IPS-20b (cell line): ENCODE data around the gene EIF3D.

Experiments used
- H3K27ac ChIP-seq: one replicate; pipeline ENCODE4 v1.5.1; 2013; ENCODE audit warnings: low read length
- H3K27me3 ChIP-seq: 2 replicates; pipeline ENCODE4 v1.6.1; 2013; ENCODE audit warnings: mild to moderate bottlenecking, low read length, inconsistent platforms; ENCODE audit not compliant: insufficient read depth
- H3K36me3 ChIP-seq: 2 replicates; pipeline ENCODE4 v1.6.1; 2013; ENCODE audit warnings: low read depth, mild to moderate bottlenecking, inconsistent platforms, low read length, moderate library complexity; ENCODE audit not compliant: insufficient read depth
- H3K4me1 ChIP-seq: 2 replicates; pipeline ENCODE4 v1.6.1; 2013; ENCODE audit warnings: mild to moderate bottlenecking, control low read depth, inconsistent platforms, low read length, moderate library complexity; ENCODE audit not compliant: insufficient read depth
- H3K4me3 ChIP-seq: 2 replicates; pipeline ENCODE4 v1.5.1; 2013; ENCODE audit warnings: mild to moderate bottlenecking, low read length, inconsistent platforms
- H3K9ac ChIP-seq: 2 replicates; pipeline ENCODE4 v1.6.1; 2013; ENCODE audit warnings: low read depth, mild to moderate bottlenecking, inconsistent platforms, low read length, moderate library complexity
- H3K9me3 ChIP-seq: 2 replicates; pipeline ENCODE4 v1.6.1; 2013; ENCODE audit warnings: mild to moderate bottlenecking, low read depth, low read length, inconsistent platforms; ENCODE audit not compliant: insufficient read depth

Gene EIF3D, protein sequence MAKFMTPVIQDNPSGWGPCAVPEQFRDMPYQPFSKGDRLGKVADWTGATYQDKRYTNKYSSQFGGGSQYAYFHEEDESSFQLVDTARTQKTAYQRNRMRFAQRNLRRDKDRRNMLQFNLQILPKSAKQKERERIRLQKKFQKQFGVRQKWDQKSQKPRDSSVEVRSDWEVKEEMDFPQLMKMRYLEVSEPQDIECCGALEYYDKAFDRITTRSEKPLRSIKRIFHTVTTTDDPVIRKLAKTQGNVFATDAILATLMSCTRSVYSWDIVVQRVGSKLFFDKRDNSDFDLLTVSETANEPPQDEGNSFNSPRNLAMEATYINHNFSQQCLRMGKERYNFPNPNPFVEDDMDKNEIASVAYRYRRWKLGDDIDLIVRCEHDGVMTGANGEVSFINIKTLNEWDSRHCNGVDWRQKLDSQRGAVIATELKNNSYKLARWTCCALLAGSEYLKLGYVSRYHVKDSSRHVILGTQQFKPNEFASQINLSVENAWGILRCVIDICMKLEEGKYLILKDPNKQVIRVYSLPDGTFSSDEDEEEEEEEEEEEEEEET

GRCh38 chr22:36528795-36529751, at the start of gene EIF3D:
TSS of gene EIF3D (minus strand) at chr22:36529166. CDS start at chr22:36526121, 3,045 bp downstream.
- no peaks in the 10 kb centered on the region for H3K27me3 ChIP-seq
- peaks cover 33% of the 10 kb centered on the region for H3K36me3 ChIP-seq
- H3K4me1 ChIP-seq: peaks cover 4% of the 10 kb centered on the region; the same call in 1 of the 2 replicates
- H3K9ac ChIP-seq: peak within 1 kb of the TSS; percentile 99
- peak within 1 kb of the TSS; percentile 99 for H3K4me3 ChIP-seq
- no peaks in the 10 kb centered on the region for H3K9me3 ChIP-seq
- H3K27ac ChIP-seq: peak within 1 kb of the TSS; percentile 96

- no peak overlapping the region for H3K9ac ChIP-seq
These were observed 49.7 kb upstream of the EIF3D start for GRCh38 chr22:36578619-36579018.

GRCh38 chr22:36577019-36577418, 48.1 kb upstream of the EIF3D start:
- no peak overlapping the region for H3K9ac ChIP-seq
- H3K9me3 ChIP-seq: no peaks in the 10 kb centered on the region
- no peak overlapping the region for H3K27ac ChIP-seq
- H3K36me3 ChIP-seq: no peaks in the 10 kb centered on the region
- no peaks in the 10 kb centered on the region for H3K27me3 ChIP-seq
- H3K4me3 ChIP-seq: no peak overlapping the region
- H3K4me1 ChIP-seq: no peaks in the 10 kb centered on the region

More at GRCh38 chr22:36578619-36579018, 49.7 kb upstream of the EIF3D start:
- no peak overlapping the region for H3K4me3 ChIP-seq
- no peak overlapping the region for H3K27ac ChIP-seq
- H3K4me1 ChIP-seq: no peaks in the 10 kb centered on the region
- no peaks in the 10 kb centered on the region for H3K36me3 ChIP-seq
- no peaks in the 10 kb centered on the region for H3K27me3 ChIP-seq
- H3K9me3 ChIP-seq: no peaks in the 10 kb centered on the region

- Histone ChIP-seq H3K4me3 (no peak overlapping the region), H3K4me1 (no peaks in the 10 kb centered on the region), H3K36me3 (no peaks in the 10 kb centered on the region), H3K27ac (no peak overlapping the region), H3K27me3 (no peaks in the 10 kb centered on the region), H3K9me3 (no peaks in the 10 kb centered on the region), H3K9ac (no peak overlapping the region)
These were observed 45.8 kb upstream of the EIF3D start for GRCh38 chr22:36574728-36575127.

- H3K27me3 ChIP-seq: no peaks in the 10 kb centered on the region
- H3K4me3 ChIP-seq: no peak overlapping the region
- H3K9me3 ChIP-seq: no peaks in the 10 kb centered on the region
- H3K4me1 ChIP-seq: no peaks in the 10 kb centered on the region
- no peak overlapping the region; the same call in 1 of the 2 replicates for H3K9ac ChIP-seq
- no peaks in the 10 kb centered on the region for H3K36me3 ChIP-seq
- no peak overlapping the region for H3K27ac ChIP-seq
These were observed 44.9 kb upstream of the EIF3D start for GRCh38 chr22:36573815-36574363.

- Histone ChIP-seq H3K4me3 (no peak overlapping the region), H3K27ac (no peak overlapping the region), H3K9ac (no peak overlapping the region), H3K36me3 (no peaks in the 10 kb centered on the region), H3K4me1 (no peaks in the 10 kb centered on the region), H3K9me3 (no peaks in the 10 kb centered on the region), H3K27me3 (no peaks in the 10 kb centered on the region)
These were observed 43.0 kb upstream of the EIF3D start for GRCh38 chr22:36571991-36572390.

GRCh38 chr22:36569999-36570398, 41.0 kb upstream of the EIF3D start:
- Histone ChIP-seq H3K27me3 (no peaks in the 10 kb centered on the region), H3K27ac (no peak overlapping the region), H3K9ac (no peak overlapping the region), H3K36me3 (no peaks in the 10 kb centered on the region), H3K9me3 (no peaks in the 10 kb centered on the region), H3K4me1 (no peaks in the 10 kb centered on the region), H3K4me3 (no peak overlapping the region)

- H3K9ac ChIP-seq: no peak overlapping the region
- H3K27me3 ChIP-seq: no peaks in the 10 kb centered on the region
- H3K27ac ChIP-seq: no peak overlapping the region
- H3K9me3 ChIP-seq: no peaks in the 10 kb centered on the region
- H3K4me3 ChIP-seq: no peak overlapping the region
- no peaks in the 10 kb centered on the region for H3K4me1 ChIP-seq
- no peaks in the 10 kb centered on the region for H3K36me3 ChIP-seq
These were observed 39.9 kb upstream of the EIF3D start for GRCh38 chr22:36568846-36569245.

GRCh38 chr22:36566720-36567119, 37.8 kb upstream of the EIF3D start:
- Histone ChIP-seq H3K9me3 (no peaks in the 10 kb centered on the region), H3K4me3 (no peak overlapping the region), H3K27ac (no peak overlapping the region), H3K27me3 (no peaks in the 10 kb centered on the region), H3K36me3 (no peaks in the 10 kb centered on the region), H3K4me1 (peaks cover 11% of the 10 kb centered on the region; the same call in 1 of the 2 replicates), H3K9ac (no peak overlapping the region)

- Histone ChIP-seq H3K4me3 (no peak overlapping the region), H3K9ac (no peak overlapping the region), H3K36me3 (no peaks in the 10 kb centered on the region), H3K9me3 (no peaks in the 10 kb centered on the region), H3K27me3 (no peaks in the 10 kb centered on the region), H3K4me1 (peaks cover 19% of the 10 kb centered on the region; the same call in 1 of the 2 replicates), H3K27ac (no peak overlapping the region)
These were observed 36.7 kb upstream of the EIF3D start for GRCh38 chr22:36565686-36566085.

GRCh38 chr22:36565159-36565507, 36.2 kb upstream of the EIF3D start:
- H3K9ac ChIP-seq: no peak overlapping the region
- H3K4me1 ChIP-seq: peaks cover 19% of the 10 kb centered on the region; the same call in 1 of the 2 replicates
- H3K27ac ChIP-seq: no peak overlapping the region
- H3K36me3 ChIP-seq: no peaks in the 10 kb centered on the region
- no peak overlapping the region for H3K4me3 ChIP-seq
- H3K9me3 ChIP-seq: no peaks in the 10 kb centered on the region
- no peaks in the 10 kb centered on the region for H3K27me3 ChIP-seq
